ENCODE results near the gene CABP2. TPM values are rescaled to one million over a fixed set of nuclear protein-coding genes. Genes with fewer than 3 reads are reported as not detected.

Gene CABP2
- total RNA-seq, 2 donors from 2014 or later, result not detected

GRCh38 chr11:67507242-67507863 is 15.9 kb downstream of the CABP2 start:
- peaks cover 21 to 50% of the 10 kb centered on the region in 2 donors for H3K4me1 ChIP-seq (ENCODE audit: control insufficient read depth in 1 of 2, low read depth in 2 of 2)
- ATAC-seq (ENCODE audit: insufficient number of reproducible peaks, low FRiP score, low read depth) (no peak), DNase-seq (ENCODE audit: low spot score) (peak; percentile 56)

GRCh38 chr11:67506426-67507051 is 16.7 kb downstream of the CABP2 start:
- ATAC-seq (ENCODE audit: insufficient number of reproducible peaks, low FRiP score, low read depth) (no peak), DNase-seq (ENCODE audit: low spot score) (no peak)
- no peaks in the 10 kb centered on the region for H3K27me3 ChIP-seq (replicated peaks; ENCODE audit: insufficient read depth)
- H3K36me3 ChIP-seq, result no peaks in the 10 kb centered on the region
- H3K4me1 ChIP-seq (ENCODE audit: control insufficient read depth in 1 of 2, low read depth in 2 of 2), result peaks cover 21 to 50% of the 10 kb centered on the region in 2 donors
- TF ChIP-seq CTCF (IDR thresholded peaks at IDR 0.05), result peak; percentile 30
- H3K9me3 ChIP-seq, result no peaks in the 10 kb centered on the region
- peak overlapping the region; percentile 84 for H3K4me3 ChIP-seq
- peak overlapping the region; percentile 96 to 98 for H3K27ac ChIP-seq

More at GRCh38 chr11:67507242-67507863, 15.9 kb downstream of the CABP2 start:
- no peak for TF ChIP-seq CTCF (IDR thresholded peaks at IDR 0.05)
- Histone ChIP-seq H3K27me3 (replicated peaks; ENCODE audit: insufficient read depth) (no peaks in the 10 kb centered on the region), H3K36me3 (no peaks in the 10 kb centered on the region), H3K27ac (peak overlapping the region; percentile 96 to 98), H3K9me3 (no peaks in the 10 kb centered on the region), H3K4me3 (peak overlapping the region; percentile 84)

GRCh38 chr11:67505605-67506396 is 17.4 kb downstream of the CABP2 start:
- TF ChIP-seq CTCF (IDR thresholded peaks at IDR 0.05), result peak; percentile 98
- Histone ChIP-seq H3K9me3 (no peaks in the 10 kb centered on the region), H3K27me3 (replicated peaks; ENCODE audit: insufficient read depth) (no peaks in the 10 kb centered on the region), H3K36me3 (no peaks in the 10 kb centered on the region), H3K4me3 (peak overlapping the region; percentile 84), H3K4me1 (ENCODE audit: control insufficient read depth in 1 of 2, low read depth in 2 of 2) (peaks cover 21 to 50% of the 10 kb centered on the region in 2 donors), H3K27ac (peak overlapping the region; percentile 96 to 98)
- peak; percentile 40 for ATAC-seq (ENCODE audit: insufficient number of reproducible peaks, low FRiP score, low read depth)
- DNase-seq (ENCODE audit: low spot score), result peak; percentile 83

GRCh38 chr11:67504950-67505581 is 18.2 kb downstream of the CABP2 start, which contains the start of gene PITPNM1:
PITPNM1 (minus strand) TSS chr11:67505363; CDS start chr11:67504180, 1,183 bp downstream.
- peaks cover 21 to 50% of the 10 kb centered on the region in 2 donors for H3K4me1 ChIP-seq (ENCODE audit: control insufficient read depth in 1 of 2, low read depth in 2 of 2)
- DNase-seq (ENCODE audit: low spot score) (no peak), ATAC-seq (ENCODE audit: insufficient number of reproducible peaks, low FRiP score, low read depth) (no peak)

More at GRCh38 chr11:67504950-67505581, 18.2 kb downstream of the CABP2 start, which contains the start of gene PITPNM1:
- Histone ChIP-seq H3K9me3 (no peaks in the 10 kb centered on the region), H3K27ac (peak within 1 kb of the TSS; percentile 96 to 98), H3K27me3 (replicated peaks; ENCODE audit: insufficient read depth) (no peaks in the 10 kb centered on the region), H3K4me3 (peak within 1 kb of the TSS; percentile 84), H3K36me3 (no peaks in the 10 kb centered on the region)
- no peak for TF ChIP-seq CTCF (IDR thresholded peaks at IDR 0.05)

Measured in thoracic aorta (tissue), 2 donors.